Left ventricle myocardium inferior (tissue), 1 donor: ENCODE data around the gene FMNL3. TPM values are rescaled to one million over a fixed set of nuclear protein-coding genes. Genes with fewer than 3 reads are reported as not detected.

Experiments used
- DNase-seq: peaks from one replicate; pipeline ENCODE4 v3.0.0-alpha.2; 2020
- H3K27ac ChIP-seq: fragments of 200-600 bp; replicated peaks from 2 replicates; pipeline ENCODE4 v1.8.0; 2021
- H3K27me3 ChIP-seq: fragments of 200-600 bp; 2 replicates; pipeline ENCODE4 v1.8.0; 2021; ENCODE audit warnings: low read depth
- H3K36me3 ChIP-seq: fragments of 200-600 bp; 2 replicates; pipeline ENCODE4 v1.8.0; 2021
- H3K4me1 ChIP-seq: fragments of 200-600 bp; 2 replicates; pipeline ENCODE4 v1.8.0; 2021
- H3K4me3 ChIP-seq: fragments of 200-600 bp; 2 replicates; pipeline ENCODE4 v1.8.0; 2021; ENCODE audit warnings: mild to moderate bottlenecking, moderate library complexity
- H3K9me3 ChIP-seq: fragments of 200-600 bp; replicated peaks from 2 replicates; pipeline ENCODE4 v1.8.0; 2021
- intact Hi-C: fragments of 100-400 bp; cut with micrococcal nuclease; formaldehyde crosslinking; loops from one replicate; pipeline ENCODE4 v1.11.0; 2022
- total RNA-seq: library from RNA; stranded (reverse); fragmentation: NEBNext Ultra II Directional; extraction: Animal tissue kit (Norgen Biotek cat#: 25700); gene quantifications from one replicate; pipeline ENCODE4 v1.2.1, GENCODE V29; 2021
- TF ChIP-seq, protein P1 (sequence below): fragments of 200-600 bp; IDR thresholded peaks from 2 replicates; pipeline ENCODE4 v1.8.0; 2021; ENCODE audit warnings: antibody characterized with exemption, mild to moderate bottlenecking, borderline replicate concordance
- donor health status: DM: no; HTN: yes; CAD: no; lungs with severe emphysema.

Gene FMNL3
- total RNA-seq, 1 donor from 2014 or later: 10.4 TPM

- no peak overlapping the region for H3K4me3 ChIP-seq
- no peaks in the 10 kb centered on the region for H3K27me3 ChIP-seq
- intact Hi-C loops: no loop called here
- TF ChIP-seq, protein P1, sequence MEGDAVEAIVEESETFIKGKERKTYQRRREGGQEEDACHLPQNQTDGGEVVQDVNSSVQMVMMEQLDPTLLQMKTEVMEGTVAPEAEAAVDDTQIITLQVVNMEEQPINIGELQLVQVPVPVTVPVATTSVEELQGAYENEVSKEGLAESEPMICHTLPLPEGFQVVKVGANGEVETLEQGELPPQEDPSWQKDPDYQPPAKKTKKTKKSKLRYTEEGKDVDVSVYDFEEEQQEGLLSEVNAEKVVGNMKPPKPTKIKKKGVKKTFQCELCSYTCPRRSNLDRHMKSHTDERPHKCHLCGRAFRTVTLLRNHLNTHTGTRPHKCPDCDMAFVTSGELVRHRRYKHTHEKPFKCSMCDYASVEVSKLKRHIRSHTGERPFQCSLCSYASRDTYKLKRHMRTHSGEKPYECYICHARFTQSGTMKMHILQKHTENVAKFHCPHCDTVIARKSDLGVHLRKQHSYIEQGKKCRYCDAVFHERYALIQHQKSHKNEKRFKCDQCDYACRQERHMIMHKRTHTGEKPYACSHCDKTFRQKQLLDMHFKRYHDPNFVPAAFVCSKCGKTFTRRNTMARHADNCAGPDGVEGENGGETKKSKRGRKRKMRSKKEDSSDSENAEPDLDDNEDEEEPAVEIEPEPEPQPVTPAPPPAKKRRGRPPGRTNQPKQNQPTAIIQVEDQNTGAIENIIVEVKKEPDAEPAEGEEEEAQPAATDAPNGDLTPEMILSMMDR: no peak
- peaks cover 20% of the 10 kb centered on the region for H3K36me3 ChIP-seq
- no peak overlapping the region for H3K27ac ChIP-seq
- peaks cover 4% of the 10 kb centered on the region for H3K4me1 ChIP-seq
- DNase-seq: no peak
- no peaks in the 10 kb centered on the region for H3K9me3 ChIP-seq
Measured at GRCh38 chr12:49631336-49631907, 75.8 kb downstream of the FMNL3 start.

GRCh38 chr12:49627752-49628360 lies 79.3 kb downstream of the FMNL3 start:
- Histone ChIP-seq H3K9me3 (no peaks in the 10 kb centered on the region), H3K4me3 (no peak overlapping the region), H3K4me1 (peaks cover 8% of the 10 kb centered on the region), H3K27ac (no peak overlapping the region), H3K36me3 (peaks cover 3% of the 10 kb centered on the region), H3K27me3 (no peaks in the 10 kb centered on the region)
- no peak for DNase-seq
- TF ChIP-seq, protein P1: no peak
- intact Hi-C loops: no loop called here

DNA sequence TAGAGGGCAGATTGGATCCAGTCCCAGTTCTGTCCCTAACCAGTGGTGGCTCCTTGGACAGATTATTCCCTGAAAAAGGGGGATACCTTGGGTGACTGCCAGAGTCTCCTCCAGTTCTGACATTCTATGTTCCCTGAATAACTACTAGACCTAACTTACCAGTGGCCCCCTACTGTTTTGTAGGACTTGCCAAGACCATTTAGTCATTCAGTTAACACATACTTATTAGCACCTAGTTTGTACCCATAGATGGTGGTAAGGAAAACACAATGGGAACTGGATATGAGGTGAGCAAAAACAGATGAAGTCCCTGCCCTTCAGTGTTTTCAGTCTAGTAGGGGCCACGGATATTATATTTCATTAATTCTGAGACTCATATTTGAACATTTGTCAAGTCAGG lies 80.4 kb downstream of the FMNL3 start:
- intact Hi-C loops: no loop called here
- Histone ChIP-seq H3K9me3 (no peaks in the 10 kb centered on the region), H3K27me3 (no peaks in the 10 kb centered on the region), H3K4me1 (peaks cover 19% of the 10 kb centered on the region), H3K4me3 (no peak overlapping the region), H3K36me3 (peaks cover under 1% of the 10 kb centered on the region), H3K27ac (no peak overlapping the region)
- no peak for DNase-seq
- TF ChIP-seq, protein P1: no peak

DNA sequence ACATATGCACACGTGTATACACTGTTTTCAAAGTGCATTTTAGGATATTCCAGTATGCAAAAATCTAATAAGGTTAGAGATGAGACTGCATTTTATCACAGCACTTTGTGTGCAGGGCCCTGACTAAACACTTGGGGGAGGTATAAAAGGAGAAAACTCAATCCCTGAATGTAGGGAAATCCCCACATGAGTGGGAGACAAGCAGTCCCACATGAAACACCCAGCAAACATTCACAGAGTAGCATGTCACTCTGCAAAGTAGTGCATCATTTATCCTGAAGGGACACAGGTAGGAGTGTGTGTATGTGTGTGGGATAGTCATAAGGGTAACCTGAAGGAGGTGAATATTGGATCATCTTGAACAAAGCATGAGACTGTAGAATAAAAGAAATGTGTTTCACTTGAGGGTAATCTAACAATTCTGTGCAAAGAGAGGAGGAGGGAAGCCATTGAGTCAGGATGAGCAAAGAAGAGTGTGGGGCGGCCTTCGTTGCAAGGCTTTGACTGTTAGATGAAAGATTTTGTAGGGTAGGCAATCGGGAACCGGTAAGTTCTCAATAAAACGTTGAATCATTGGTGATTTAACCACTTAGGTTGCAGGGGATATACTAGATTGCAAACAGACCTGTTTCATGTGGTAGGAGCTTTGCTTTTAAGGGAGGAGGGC lies 80.9 kb downstream of the FMNL3 start:
- H3K27me3 ChIP-seq: no peaks in the 10 kb centered on the region
- H3K27ac ChIP-seq: no peak overlapping the region
- no peak overlapping the region for H3K4me3 ChIP-seq
- no peaks in the 10 kb centered on the region for H3K9me3 ChIP-seq
- no peaks in the 10 kb centered on the region for H3K36me3 ChIP-seq
- TF ChIP-seq, protein P1: no peak
- intact Hi-C loops: no loop called here
- no peak for DNase-seq
- H3K4me1 ChIP-seq: peaks cover 24% of the 10 kb centered on the region

DNA sequence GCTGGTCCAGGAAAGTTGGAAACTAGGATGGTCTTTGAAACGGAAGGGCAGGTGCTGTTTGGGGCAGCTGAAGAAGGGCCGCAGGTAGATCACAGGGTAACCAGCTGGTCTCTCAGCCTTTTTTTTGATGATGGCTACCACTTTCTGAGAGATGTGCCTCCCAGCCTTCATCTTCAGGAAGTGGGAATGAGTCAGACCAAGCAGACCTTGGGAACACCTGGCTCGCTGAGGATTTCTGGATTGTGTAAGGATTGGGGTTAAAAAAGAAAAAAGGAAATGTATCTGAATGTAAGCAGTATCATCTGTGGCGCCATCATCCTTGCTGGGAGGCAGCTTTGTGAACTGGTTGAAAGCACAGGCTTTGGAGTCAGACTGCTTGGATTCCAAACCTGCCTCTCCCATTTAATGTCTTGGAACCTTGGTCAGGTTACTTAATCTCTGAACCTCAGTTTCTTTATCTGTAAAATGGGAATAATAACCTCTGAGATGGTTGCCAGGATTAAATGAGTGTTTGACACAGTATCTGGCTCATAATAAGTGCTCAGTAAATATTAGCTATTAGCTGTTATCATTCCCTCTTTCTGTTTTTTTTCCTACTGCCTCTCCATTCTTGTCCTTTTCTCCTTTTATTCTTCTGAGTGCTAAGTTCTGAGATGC lies 82.2 kb downstream of the FMNL3 start:
- Histone ChIP-seq H3K9me3 (no peaks in the 10 kb centered on the region), H3K4me1 (peaks cover 24% of the 10 kb centered on the region), H3K27me3 (no peaks in the 10 kb centered on the region), H3K36me3 (no peaks in the 10 kb centered on the region), H3K4me3 (no peak overlapping the region), H3K27ac (no peak overlapping the region)
- TF ChIP-seq, protein P1: no peak
- intact Hi-C loops: no loop called here
- no peak for DNase-seq
